ENCODE results near the gene C16orf86. TPM values are rescaled to one million over a fixed set of nuclear protein-coding genes. Genes with fewer than 3 reads are reported as not detected.

C16orf86 gene
- 0.11 to 0.17 TPM (median 0.14 TPM) in 3 of 5 replicates, not detected in the others for total RNA-seq (2022; extraction: Qiagen RNA extraction; ENCODE audit: low read depth)

DNA sequence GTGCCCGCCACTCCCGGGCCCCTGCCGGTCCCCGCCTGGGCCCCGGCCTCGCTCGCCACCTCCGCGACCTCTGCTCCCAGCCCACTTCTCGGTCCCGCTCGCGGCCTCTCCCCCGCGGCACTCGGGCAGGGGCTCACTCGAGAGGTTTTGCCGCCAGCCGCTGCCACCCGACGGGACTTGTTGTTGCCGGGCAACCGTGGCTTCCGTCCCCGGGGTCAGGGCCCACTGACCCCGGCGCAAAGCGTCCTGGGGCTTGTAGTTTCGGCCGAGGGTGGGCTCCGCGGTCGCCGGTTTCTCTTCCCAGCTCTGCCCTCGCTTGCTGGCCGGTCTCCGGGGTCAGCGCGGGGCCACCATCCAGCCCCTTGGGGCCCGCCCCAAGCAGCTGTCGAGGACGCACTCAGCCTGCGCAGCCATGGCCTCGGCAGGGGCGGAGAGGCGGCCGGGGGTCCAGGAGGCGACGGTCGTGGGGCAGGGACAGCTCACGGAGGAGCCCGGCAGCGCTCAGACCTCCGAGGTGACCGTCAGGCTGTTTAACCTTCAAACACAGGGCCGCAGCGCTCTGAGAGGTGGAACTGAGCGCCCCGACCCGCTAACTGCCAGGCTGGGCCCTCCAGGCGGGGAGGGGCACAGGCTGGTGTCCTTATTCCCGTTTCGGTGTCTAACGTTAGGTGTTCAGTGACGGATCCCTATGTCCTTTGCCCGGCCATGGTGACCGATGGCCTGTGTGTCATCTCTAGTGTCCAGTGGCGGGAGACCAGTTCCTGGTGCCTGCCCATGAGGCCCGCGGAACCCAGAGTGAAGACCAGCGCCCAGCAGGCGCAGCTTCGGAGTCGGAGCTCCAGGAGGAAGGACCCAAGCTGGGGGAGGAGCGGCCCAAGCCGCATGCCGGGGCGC lies at the start of gene C16orf86, which contains the start of gene ENKD1:
C16orf86 (plus strand) TSS at position 256 of the 894 bp plus-strand sequence; CDS start at position 413, 157 bp downstream.
ENKD1 (minus strand) TSS at position 192 of the 894 bp plus-strand sequence. CDS start 308 bp downstream, outside the sequence.

DNA sequence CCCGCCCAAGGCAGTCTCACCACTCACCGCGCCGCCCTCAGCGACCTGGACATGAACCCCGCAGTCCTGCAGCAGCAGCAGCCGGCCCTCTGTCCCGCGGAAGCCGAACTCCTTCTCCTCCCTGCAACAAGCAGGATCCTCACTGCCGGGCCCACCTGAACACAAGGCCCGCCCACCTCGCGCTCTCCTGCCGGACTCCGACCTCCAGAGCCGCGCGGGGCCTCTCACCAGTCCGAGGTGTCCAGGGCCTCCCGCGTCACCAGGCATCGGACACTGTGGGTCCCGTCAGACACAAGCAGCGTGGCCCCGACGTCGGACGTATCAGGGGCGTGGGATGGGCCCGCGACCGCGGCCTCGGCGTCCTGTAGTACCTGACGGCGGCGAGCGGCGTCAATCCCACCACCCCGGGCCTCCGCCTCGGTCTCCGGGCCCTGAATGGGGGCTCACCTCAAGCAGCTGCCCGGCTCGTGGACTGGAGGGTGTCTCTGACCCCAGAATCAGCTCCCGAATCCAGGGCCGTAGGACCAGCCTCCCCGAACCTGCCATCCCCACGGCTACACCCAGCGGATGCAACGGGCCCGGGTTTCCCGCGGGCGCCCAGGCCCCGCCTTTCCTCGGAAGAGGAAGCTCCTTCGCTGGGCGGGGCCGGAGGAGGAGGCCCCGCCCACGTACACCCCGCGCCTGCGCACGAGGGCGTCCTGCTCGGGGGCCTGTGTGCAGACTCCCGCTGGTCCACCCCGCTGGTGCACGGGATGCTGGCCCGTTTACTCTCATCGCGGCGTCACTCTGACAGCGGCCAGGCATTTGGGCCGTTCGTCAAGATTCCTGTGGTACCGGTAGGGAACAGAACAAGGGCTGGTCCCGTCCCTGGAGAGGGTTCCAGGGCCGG lies 6.7 kb upstream of the C16orf86 start, which contains the start of gene ACD:
ACD (minus strand) TSS at position 586 of the 889 bp plus-strand sequence; CDS start at position 546, 40 bp downstream.

GRCh38 chr16:67660564-67661028 lies 6.0 kb upstream of the C16orf86 start, which contains the start of gene PARD6A:
TSS of gene PARD6A (plus strand) at chr16:67660960. CDS start at chr16:67661039, 79 bp downstream.

Other genes starting within 250 kb of the C16orf86 start
- gene HSD11B2, start 235.7 kb upstream of the C16orf86 start, total RNA-seq (2022; extraction: Qiagen RNA extraction; ENCODE audit: low read depth): 1.5 to 1.8 TPM (median 1.6 TPM) in 5 replicates
- gene ATP6V0D1, start 185.7 kb upstream of the C16orf86 start, total RNA-seq (2022; extraction: Qiagen RNA extraction; ENCODE audit: low read depth): 96.9 to 122 TPM (median 109 TPM) in 5 replicates
- not detected in 5 replicates for gene AGRP, start 183.3 kb upstream of the C16orf86 start, total RNA-seq (2022; extraction: Qiagen RNA extraction; ENCODE audit: low read depth)
- gene RIPOR1, start 138.0 kb upstream of the C16orf86 start, total RNA-seq (2022; extraction: Qiagen RNA extraction; ENCODE audit: low read depth): 35.5 to 51.5 TPM (median 44.3 TPM) in 5 replicates
- gene CTCF, start 104.3 kb upstream of the C16orf86 start, total RNA-seq (2022; extraction: Qiagen RNA extraction; ENCODE audit: low read depth): 35.7 to 41.4 TPM (median 37.8 TPM) in 5 replicates
- gene CARMIL2, start 21.7 kb upstream of the C16orf86 start, total RNA-seq (2022; extraction: Qiagen RNA extraction; ENCODE audit: low read depth): 0.78 to 2.0 TPM (median 1.3 TPM) in 5 replicates
- 30.0 to 36.4 TPM (median 32.9 TPM) in 5 replicates for gene ACD, start 6.6 kb upstream of the C16orf86 start, total RNA-seq (2022; extraction: Qiagen RNA extraction; ENCODE audit: low read depth)
- gene PARD6A, start 5.9 kb upstream of the C16orf86 start, total RNA-seq (2022; extraction: Qiagen RNA extraction; ENCODE audit: low read depth): 1.4 to 2.3 TPM (median 1.7 TPM) in 5 replicates
- 7.5 to 12.1 TPM (median 10.7 TPM) in 5 replicates for gene ENKD1, start 64 bp upstream of the C16orf86 start, total RNA-seq (2022; extraction: Qiagen RNA extraction; ENCODE audit: low read depth)
- gene GFOD2, start 52.5 kb downstream of the C16orf86 start, total RNA-seq (2022; extraction: Qiagen RNA extraction; ENCODE audit: low read depth): 17.4 to 19.2 TPM (median 17.8 TPM) in 5 replicates
- 8.7 to 9.8 TPM (median 9.2 TPM) in 5 replicates for gene RANBP10, start 139.7 kb downstream of the C16orf86 start, total RNA-seq (2022; extraction: Qiagen RNA extraction; ENCODE audit: low read depth)
- 0.35 to 0.83 TPM (median 0.43 TPM) in 5 replicates for gene TSNAXIP1, start 140.1 kb downstream of the C16orf86 start, total RNA-seq (2022; extraction: Qiagen RNA extraction; ENCODE audit: low read depth)
- 24.7 to 45.1 TPM (median 42.2 TPM) in 5 replicates for gene THAP11, start 175.5 kb downstream of the C16orf86 start, total RNA-seq (2022; extraction: Qiagen RNA extraction; ENCODE audit: low read depth)
- 231 to 244 TPM (median 242 TPM) in 5 replicates for gene NUTF2, start 180.1 kb downstream of the C16orf86 start, total RNA-seq (2022; extraction: Qiagen RNA extraction; ENCODE audit: low read depth)
- 26.9 to 31.8 TPM (median 29.8 TPM) in 5 replicates for gene CENPT, start 180.9 kb downstream of the C16orf86 start, total RNA-seq (2022; extraction: Qiagen RNA extraction; ENCODE audit: low read depth)
- gene EDC4, start 206.2 kb downstream of the C16orf86 start, total RNA-seq (2022; extraction: Qiagen RNA extraction; ENCODE audit: low read depth): 58.5 to 70.6 TPM (median 64.6 TPM) in 5 replicates
- 0.17 to 0.29 TPM in 2 of 5 replicates, not detected in the others for gene NRN1L, start 218.1 kb downstream of the C16orf86 start, total RNA-seq (2022; extraction: Qiagen RNA extraction; ENCODE audit: low read depth)
- gene PSKH1, start 226.4 kb downstream of the C16orf86 start, total RNA-seq (2022; extraction: Qiagen RNA extraction; ENCODE audit: low read depth): 11.6 to 18.1 TPM (median 15.8 TPM) in 5 replicates